ENCODE results near the gene NCOA5. TPM values are rescaled to one million over a fixed set of nuclear protein-coding genes. Genes with fewer than 3 reads are reported as not detected.
A peak's percentile ranks its signal among the peaks of the same experiment; 100 is the strongest.

NCOA5 gene
- total RNA-seq, 2 experiments from 2014 or later, result 9.7 to 10.5 TPM

GRCh38 chr20:46088409-46089166 lies 1.2 kb downstream of the NCOA5 start:
- Histone ChIP-seq H3K27ac (ENCODE audit: low read depth in 1 of 2, low read length in 2 of 2) (peak overlapping the region in 1 of 2 donors; percentile 85), H3K4me3 (ENCODE audit: low read length) (peak overlapping the region; percentile 95), H3K27me3 (ENCODE audit: control insufficient read depth in 1 of 2, insufficient read depth in 2 of 2, low read length in 2 of 2) (no peaks in the 10 kb centered on the region), H3K36me3 (ENCODE audit: insufficient read depth, low read length) (no peaks in the 10 kb centered on the region), H3K4me1 (ENCODE audit: insufficient read depth, low read length) (peaks cover 22% of the 10 kb centered on the region), H3K9me3 (ENCODE audit: control insufficient read depth in 1 of 2, insufficient read depth in 1 of 2, low read length in 2 of 2) (no peaks in the 10 kb centered on the region)
- Mint-ChIP-seq H3K4me1 (ENCODE audit: low read depth) (peaks cover 66% of the 10 kb centered on the region), H3K27ac (peak overlapping the region; percentile 86), H3K27me3 (no peaks in the 10 kb centered on the region), H3K9me3 (no peaks in the 10 kb centered on the region), H3K36me3 (ENCODE audit: low read depth) (peaks cover 20% of the 10 kb centered on the region), H3K4me3 (peak overlapping the region; percentile 94)
- ChIA-PET POLR2A (interaction anchor here (0.9 to 1.5 kb wide), 3 partner anchors 11 to 276 kb away, joined by 3 to 10 read pairs (median 5); partner anchors contain the start of gene PCIF1), CTCF (interaction anchor here (1.1 to 1.3 kb wide), 4 partner anchors 66 to 119 kb away, joined by 3 to 6 read pairs (median 4); no protein-coding TSS in a partner anchor)
- ATAC-seq (ENCODE audit: poor library complexity), result no peak
- intact Hi-C loops (cut with DNase I, micrococcal nuclease), result loop anchor here (1.0 to 5.0 kb wide), 7 partner anchors 74 to 296 kb away; partner anchors contain the start of genes ZNF335 (in 2 of the 2), DNTTIP1 (in 1 of the 2), PCIF1 (in 1 of the 2) and UBE2C (in 1 of the 2)
- TF ChIP-seq CTCF (IDR thresholded peaks at IDR 0.05), result no peak
- DNase-seq, result peak in 2 of 14 experiments; percentile 23 to 24

GRCh38 chr20:46087161-46087560 lies 2.6 kb downstream of the NCOA5 start:
- H3K27me3 Mint-ChIP-seq, result no peaks in the 10 kb centered on the region
- ATAC-seq (ENCODE audit: poor library complexity) (no peak), DNase-seq (peak in 3 of 14 experiments; percentile 25 to 30 (median 26))
- ChIA-PET CTCF (interaction anchor here (0.7 to 1.2 kb wide), 2 partner anchors 64 to 100 kb away, joined by 3 to 4 read pairs; no protein-coding TSS in a partner anchor), POLR2A (no interaction called here)
- no peaks in the 10 kb centered on the region for H3K9me3 ChIP-seq (ENCODE audit: control insufficient read depth in 1 of 2, insufficient read depth in 1 of 2, low read length in 2 of 2)
- peaks cover 27% of the 10 kb centered on the region for H3K4me1 ChIP-seq (ENCODE audit: insufficient read depth, low read length)
- H3K4me1 Mint-ChIP-seq (ENCODE audit: low read depth), result peaks cover 80% of the 10 kb centered on the region
- H3K9me3 Mint-ChIP-seq, result no peaks in the 10 kb centered on the region
- no peaks in the 10 kb centered on the region for H3K36me3 ChIP-seq (ENCODE audit: insufficient read depth, low read length)
- peak overlapping the region; percentile 0 for H3K27ac Mint-ChIP-seq
- H3K36me3 Mint-ChIP-seq (ENCODE audit: low read depth), result peaks cover 26% of the 10 kb centered on the region
- H3K4me3 ChIP-seq (ENCODE audit: low read length), result no peak overlapping the region
- peak; percentile 10 for TF ChIP-seq CTCF (IDR thresholded peaks at IDR 0.05)
- H3K4me3 Mint-ChIP-seq, result peak overlapping the region; percentile 94
- H3K27me3 ChIP-seq (ENCODE audit: control insufficient read depth in 1 of 2, insufficient read depth in 2 of 2, low read length in 2 of 2), result no peaks in the 10 kb centered on the region
- intact Hi-C loops (cut with DNase I, micrococcal nuclease), result loop anchor here (2.0 to 5.0 kb wide), 3 partner anchors 64 to 295 kb away; partner anchors contain the start of genes DNTTIP1 (in 1 of the 2), WFDC3 (in 1 of the 2) and ZNF335 (in 1 of the 2)
- no peak overlapping the region for H3K27ac ChIP-seq (ENCODE audit: low read depth in 1 of 2, low read length in 2 of 2)

GRCh38 chr20:46085179-46085851 lies 4.4 kb downstream of the NCOA5 start:
- DNase-seq, result no peak
- H3K27me3 ChIP-seq (ENCODE audit: control insufficient read depth in 1 of 2, insufficient read depth in 2 of 2, low read length in 2 of 2), result no peaks in the 10 kb centered on the region
- ChIA-PET CTCF (interaction anchor here (0.7 to 1.5 kb wide), 4 partner anchors 62 to 286 kb away, joined by 3 to 4 read pairs (median 3); no protein-coding TSS in a partner anchor), POLR2A (no interaction called here)
- Mint-ChIP-seq H3K36me3 (ENCODE audit: low read depth) (peaks cover 31% of the 10 kb centered on the region), H3K4me3 (peak overlapping the region; percentile 2), H3K27me3 (no peaks in the 10 kb centered on the region), H3K9me3 (no peaks in the 10 kb centered on the region), H3K27ac (no peak overlapping the region), H3K4me1 (ENCODE audit: low read depth) (peaks cover 89% of the 10 kb centered on the region)
- no peaks in the 10 kb centered on the region for H3K9me3 ChIP-seq (ENCODE audit: control insufficient read depth in 1 of 2, insufficient read depth in 1 of 2, low read length in 2 of 2)
- H3K4me3 ChIP-seq (ENCODE audit: low read length), result no peak overlapping the region
- no peak for ATAC-seq (ENCODE audit: poor library complexity)
- intact Hi-C loops (cut with DNase I, micrococcal nuclease), result loop anchor here (5.0 kb wide), 2 partner anchors 113 to 293 kb away; partner anchors contain the start of genes DNTTIP1 (in 1 of the 2), WFDC3 (in 1 of the 2) and ZNF335 (in 1 of the 2)
- TF ChIP-seq CTCF (IDR thresholded peaks at IDR 0.05), result no peak
- H3K27ac ChIP-seq (ENCODE audit: low read depth in 1 of 2, low read length in 2 of 2), result no peak overlapping the region
- peaks cover 27% of the 10 kb centered on the region for H3K4me1 ChIP-seq (ENCODE audit: insufficient read depth, low read length)
- H3K36me3 ChIP-seq (ENCODE audit: insufficient read depth, low read length), result no peaks in the 10 kb centered on the region
